Coronary artery (tissue), 2 donors: ENCODE results near the gene NDUFS8.
A peak's percentile ranks its signal among the peaks of the same experiment; 100 is the strongest.

ENCODE experiments used
- DNase-seq: peaks from one replicate; pipeline ENCODE4 v3.0.0-alpha.2; 2017; ENCODE audit warnings: low spot score
- H3K27ac ChIP-seq, 2 donors: fragments of 200-600 bp; sonication (generic); one replicate each; pipeline ENCODE4 v1.5.1; 2016 to 2019
- H3K4me3 ChIP-seq: fragments of 200-600 bp; sonication (generic); 2 replicates; pipeline ENCODE4 v1.5.1; 2016; ENCODE audit warnings: mild to moderate bottlenecking, moderate library complexity
- CTCF ChIP-seq: fragments of 200-600 bp; sonication (generic); IDR thresholded peaks from one replicate; pipeline ENCODE4 v1.5.1; 2019; ENCODE audit warnings: antibody characterized with exemption

The NDUFS8 gene

GRCh38 chr11:68028802-68029545, 1.5 kb upstream of the NDUFS8 start:
- no peak overlapping the region for H3K27ac ChIP-seq
- DNase-seq = no peak
- TF ChIP-seq CTCF = no peak
- no peak overlapping the region for H3K4me3 ChIP-seq

GRCh38 chr11:68031144-68031464, 623 bp downstream of the NDUFS8 start:
- peak overlapping the region; percentile 47 to 93 for H3K27ac ChIP-seq
- DNase-seq = no peak
- peak overlapping the region; percentile 88 for H3K4me3 ChIP-seq
- TF ChIP-seq CTCF = no peak

- Histone ChIP-seq H3K4me3 (no peak overlapping the region), H3K27ac (no peak overlapping the region)
- TF ChIP-seq CTCF = no peak
- no peak for DNase-seq
Observed at GRCh38 chr11:68032003-68032402, 1.5 kb downstream of the NDUFS8 start.

GRCh38 chr11:68032997-68033707, 2.7 kb downstream of the NDUFS8 start:
- no peak for DNase-seq
- Histone ChIP-seq H3K27ac (no peak overlapping the region), H3K4me3 (no peak overlapping the region)
- no peak for TF ChIP-seq CTCF

GRCh38 chr11:68033708-68034045, 3.2 kb downstream of the NDUFS8 start:
- H3K4me3 ChIP-seq = no peak overlapping the region
- TF ChIP-seq CTCF = no peak
- DNase-seq = no peak
- no peak overlapping the region for H3K27ac ChIP-seq

- TF ChIP-seq CTCF = no peak
- no peak overlapping the region for H3K27ac ChIP-seq
- H3K4me3 ChIP-seq = no peak overlapping the region
- DNase-seq = no peak
Observed at GRCh38 chr11:68035266-68035876, 4.9 kb downstream of the NDUFS8 start.
